ENCODE results near the gene FBN3. TPM values are rescaled to one million over a fixed set of nuclear protein-coding genes. Genes with fewer than 3 reads are reported as not detected.

Gene FBN3
- polyA plus RNA-seq, 3 donors = not detected

DNA sequence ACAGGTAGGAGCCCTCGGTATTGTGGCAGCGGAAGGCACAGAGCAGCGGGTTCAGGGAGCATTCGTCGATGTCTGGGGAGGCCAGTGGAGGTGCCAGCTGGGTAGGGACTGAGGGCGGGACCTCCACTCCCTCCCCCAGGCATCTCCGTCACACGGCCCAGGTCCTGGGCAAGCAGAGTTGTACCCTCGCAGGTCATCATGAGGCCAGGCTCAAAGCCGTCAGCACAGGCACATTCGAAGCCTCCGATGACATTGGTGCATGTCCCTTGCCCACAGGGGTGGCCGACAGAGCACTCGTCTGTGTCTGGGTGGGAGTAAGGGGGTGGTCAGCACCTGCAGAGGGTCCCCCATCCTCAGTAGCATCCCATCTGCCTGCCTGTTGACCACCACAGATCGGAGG is 61.5 kb downstream of the FBN3 start:
- H3K36me3 Mint-ChIP-seq = no peaks in the 10 kb centered on the region
- H2AFZ ChIP-seq (ENCODE audit: insufficient read depth, low read depth, low read length, poor library complexity, severe bottlenecking) = no peak overlapping the region
- intact Hi-C loops (cut with micrococcal nuclease) = no loop called here
- H3K4me3 Mint-ChIP-seq = no peak overlapping the region
- H3K4me2 ChIP-seq (replicated peaks; ENCODE audit: extremely low read depth, low read length, poor library complexity, severe bottlenecking) = no peak overlapping the region
- H3K4me1 Mint-ChIP-seq = no peaks in the 10 kb centered on the region
- no peak for TF ChIP-seq CTCF (IDR thresholded peaks at IDR 0.05)
- H3K27ac Mint-ChIP-seq = no peak overlapping the region
- H3K9me3 Mint-ChIP-seq = peaks cover 6 to 17% (median 11%) of the 10 kb centered on the region in 7 donors
- H3K27ac ChIP-seq (ENCODE audit: low read depth in 1 of 2, low read length in 2 of 2) = no peak overlapping the region
- no peak overlapping the region for H3K4me3 ChIP-seq (replicated peaks in 1 of 3; ENCODE audit: low read depth in 2 of 3, low read length in 3 of 3)
- H3K27me3 Mint-ChIP-seq (ENCODE audit: low read depth in 3 of 3) = peaks cover 0 to 8% (median 8%) of the 10 kb centered on the region in 3 donors
- H3K9ac ChIP-seq (ENCODE audit: insufficient read depth, low read length, poor library complexity, severe bottlenecking) = no peak overlapping the region
- 97% methylated on average over 8 of the region's 15 CpGs for WGBS (ENCODE audit: insufficient coverage)
- no peaks in the 10 kb centered on the region for H3K4me1 ChIP-seq (ENCODE audit: control insufficient read depth in 1 of 2, insufficient read depth in 2 of 2, low read length in 2 of 2)
- H3K9me3 ChIP-seq (replicated peaks in 1 of 2; ENCODE audit: control insufficient read depth in 1 of 2, insufficient read depth in 1 of 2, low read length in 2 of 2) = peaks cover 0 to 15% of the 10 kb centered on the region in 2 donors
- no peak for DNase-seq
- no peaks in the 10 kb centered on the region for H3K79me2 ChIP-seq (ENCODE audit: insufficient read depth, low read length)
- H3K36me3 ChIP-seq (replicated peaks in 1 of 2; ENCODE audit: control insufficient read depth in 1 of 2, insufficient read depth in 2 of 2, low read length in 2 of 2) = no peaks in the 10 kb centered on the region
- H4K20me1 ChIP-seq (ENCODE audit: insufficient read depth, low read length) = no peaks in the 10 kb centered on the region
- no peaks in the 10 kb centered on the region for H3K27me3 ChIP-seq (ENCODE audit: control insufficient read depth in 2 of 2, insufficient read depth in 2 of 2, low read length in 2 of 2)

DNA sequence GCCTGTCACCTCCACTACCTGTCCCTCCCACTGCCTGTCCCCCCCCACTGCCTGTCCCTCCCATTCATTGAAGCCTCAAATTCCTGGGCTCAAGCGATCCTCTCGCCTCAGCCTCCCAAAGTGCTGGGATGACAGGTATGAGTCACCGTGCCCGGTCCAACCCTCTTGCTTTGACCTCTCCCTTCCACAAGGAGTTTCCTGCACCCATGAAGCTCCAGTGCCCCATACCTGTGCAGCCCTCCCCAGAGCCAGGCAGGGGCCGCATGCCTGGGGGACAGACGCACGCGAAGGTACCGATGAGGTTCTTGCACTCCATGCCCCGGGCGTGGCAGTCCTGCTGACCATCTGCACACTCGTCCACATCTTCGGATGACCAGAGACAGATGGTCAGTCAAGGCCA is 62.5 kb downstream of the FBN3 start:
- H3K27me3 Mint-ChIP-seq (ENCODE audit: low read depth in 3 of 3) = peaks cover 0 to 11% (median 8%) of the 10 kb centered on the region in 3 donors
- 99% methylated on average over 13 of the region's 13 CpGs for WGBS (ENCODE audit: insufficient coverage)

More for the DNA sequence above, 62.5 kb downstream of the FBN3 start:
- Histone ChIP-seq H3K27me3 (ENCODE audit: control insufficient read depth in 2 of 2, insufficient read depth in 2 of 2, low read length in 2 of 2) (no peaks in the 10 kb centered on the region), H3K79me2 (ENCODE audit: insufficient read depth, low read length) (no peaks in the 10 kb centered on the region), H3K4me2 (replicated peaks; ENCODE audit: extremely low read depth, low read length, poor library complexity, severe bottlenecking) (no peak overlapping the region), H3K27ac (ENCODE audit: low read depth in 1 of 2, low read length in 2 of 2) (no peak overlapping the region), H4K20me1 (ENCODE audit: insufficient read depth, low read length) (no peaks in the 10 kb centered on the region), H2AFZ (ENCODE audit: insufficient read depth, low read depth, low read length, poor library complexity, severe bottlenecking) (no peak overlapping the region), H3K36me3 (replicated peaks in 1 of 2; ENCODE audit: control insufficient read depth in 1 of 2, insufficient read depth in 2 of 2, low read length in 2 of 2) (no peaks in the 10 kb centered on the region), H3K4me1 (ENCODE audit: control insufficient read depth in 1 of 2, insufficient read depth in 2 of 2, low read length in 2 of 2) (no peaks in the 10 kb centered on the region), H3K9ac (ENCODE audit: insufficient read depth, low read length, poor library complexity, severe bottlenecking) (no peak overlapping the region), H3K9me3 (replicated peaks in 1 of 2; ENCODE audit: control insufficient read depth in 1 of 2, insufficient read depth in 1 of 2, low read length in 2 of 2) (peaks cover 0 to 15% of the 10 kb centered on the region in 2 donors), H3K4me3 (replicated peaks in 1 of 3; ENCODE audit: low read depth in 2 of 3, low read length in 3 of 3) (no peak overlapping the region)
- Mint-ChIP-seq H3K9me3 (peaks cover 7 to 18% (median 11%) of the 10 kb centered on the region in 7 donors), H3K4me1 (peaks cover 6% of the 10 kb centered on the region), H3K27ac (no peak overlapping the region), H3K36me3 (no peaks in the 10 kb centered on the region), H3K4me3 (no peak overlapping the region)
- intact Hi-C loops (cut with micrococcal nuclease) = no loop called here
- TF ChIP-seq CTCF (IDR thresholded peaks at IDR 0.05) = no peak
- DNase-seq = no peak
